HG03196 (cell line): ENCODE data around the gene DHX58.

Experiments used
- ATAC-seq: cut with Tn5 transposase; IDR thresholded peaks from one replicate; pipeline ENCODE4 v1.9.1; 2021; ENCODE audit not compliant: unreplicated experiment

The DHX58 gene

GRCh38 chr17:42056635-42057034, 55.9 kb downstream of the DHX58 start:
- no peak for ATAC-seq

GRCh38 chr17:42055496-42055895, 57.0 kb downstream of the DHX58 start:
- ATAC-seq = no peak

- ATAC-seq = no peak
Measured at GRCh38 chr17:42055027-42055426, 57.5 kb downstream of the DHX58 start.

- no peak for ATAC-seq
Measured at GRCh38 chr17:42053731-42054500, 58.6 kb downstream of the DHX58 start.

GRCh38 chr17:42052346-42052877, 60.1 kb downstream of the DHX58 start:
- no peak for ATAC-seq

GRCh38 chr17:42051645-42052044, 60.9 kb downstream of the DHX58 start:
- no peak for ATAC-seq
